Measurements from ENCODE around the gene SUN2. TPM values are rescaled to one million over a fixed set of nuclear protein-coding genes. Genes with fewer than 3 reads are reported as not detected.
A peak's percentile ranks its signal among the peaks of the same experiment; 100 is the strongest.

SUN2 gene
- total and polyA plus RNA-seq, 2 of the 4 experiments (the other 2 are of a cell fraction): 27.8 to 50.0 TPM

DNA sequence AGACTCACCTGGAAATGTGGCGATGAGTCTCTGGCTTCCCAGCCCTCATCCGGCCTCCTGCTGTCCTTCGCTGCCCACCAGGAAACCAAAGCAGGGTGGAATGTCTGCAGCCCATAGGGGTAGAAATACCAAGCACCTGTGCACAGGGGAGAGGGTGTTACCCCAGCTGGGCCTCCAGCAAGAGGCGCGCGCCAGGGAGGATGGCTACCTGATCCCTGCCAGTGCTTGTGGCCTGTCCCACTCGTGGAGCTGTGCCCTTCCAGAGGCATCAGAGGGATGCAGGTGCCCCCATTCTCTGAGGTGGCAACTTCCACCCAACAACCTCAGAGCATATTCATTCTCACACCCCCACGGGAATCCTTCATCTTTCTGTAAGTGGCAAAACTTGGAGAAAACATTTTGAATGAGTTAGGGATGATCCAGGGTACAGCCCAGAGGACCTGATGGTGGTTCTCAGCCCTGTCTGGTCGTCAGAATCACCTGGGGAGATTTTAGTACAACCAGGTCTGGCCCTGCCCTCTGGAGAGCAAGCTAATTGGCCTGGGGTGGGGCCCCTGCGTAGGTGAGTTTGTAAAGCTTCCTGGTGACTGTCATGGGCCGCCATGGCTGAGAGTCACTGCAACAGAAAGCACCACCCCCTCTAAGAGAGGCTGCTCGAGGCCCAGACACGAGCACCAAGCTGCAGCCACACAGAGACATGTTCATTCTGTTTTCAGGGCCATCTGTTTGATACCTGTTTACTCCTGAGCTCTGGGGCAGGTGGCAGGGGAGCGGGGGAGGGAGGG lies 9.9 kb downstream of the SUN2 start:
- TF ChIP-seq BHLHE40 (IDR thresholded peaks at IDR 0.05; ENCODE audit: low read depth, low read length): no peak
- H4K5ac ChIP-seq (ENCODE audit: low read depth, low read length): no peak overlapping the region
- H4K91ac ChIP-seq (ENCODE audit: insufficient read depth, low read depth, low read length): no peak overlapping the region
- no peak overlapping the region for H2AK5ac ChIP-seq (ENCODE audit: low read depth, low read length)
- no peaks in the 10 kb centered on the region for H3K9me3 ChIP-seq (ENCODE audit: control insufficient read depth, insufficient read depth, low read length)
- no peak overlapping the region for H2BK20ac ChIP-seq (ENCODE audit: low read depth, low read length)
- no peak overlapping the region for H3K4ac ChIP-seq (ENCODE audit: low read depth, low read length)
- no peak overlapping the region for H2BK5ac ChIP-seq (ENCODE audit: low read depth, low read length, poor library complexity, severe bottlenecking)
- H3K79me1 ChIP-seq (ENCODE audit: low read depth in 1 of 2, low read length in 2 of 2): peaks cover 9 to 35% of the 10 kb centered on the region in 2 experiments; a peak in 1 of 4 replicates
- POLR2A ChIA-PET (ENCODE audit: unreplicated experiment): no interaction called here
- intact Hi-C loops (cut with micrococcal nuclease): no loop called here
- no CpG with 5 or more reads among the region's 14 CpGs for WGBS, 2 experiments (ENCODE audit: extremely low coverage in 2 of 2, insufficient read length in 1 of 2)
- no peak overlapping the region for H3K56ac ChIP-seq (ENCODE audit: extremely low read depth, insufficient read depth, low read length)
- no peak overlapping the region for H3K23ac ChIP-seq (ENCODE audit: low read depth, low read length)
- no peak for DNase-seq
- H2BK15ac ChIP-seq (ENCODE audit: low read depth, low read length): no peak overlapping the region
- H2AFZ ChIP-seq (replicated peaks; ENCODE audit: low read length, poor library complexity): no peak overlapping the region
- H3K9me1 ChIP-seq (ENCODE audit: insufficient read depth, low read length): peaks cover 4% of the 10 kb centered on the region; the same call in 1 of the 2 replicates
- no peak overlapping the region for H3K4me3 ChIP-seq (ENCODE audit: insufficient read depth, low read depth, low read length)
- peak overlapping the region; percentile 28 for H2AK9ac ChIP-seq (replicated peaks; ENCODE audit: low read depth, low read length, poor library complexity)
- H3K18ac ChIP-seq (ENCODE audit: low read depth, low read length): no peak overlapping the region
- H2BK120ac ChIP-seq (ENCODE audit: low read depth, low read length): no peak overlapping the region
- H3K14ac ChIP-seq (replicated peaks; ENCODE audit: low read depth, low read length): no peak overlapping the region
- CTCF ChIA-PET: no interaction called here
- no peaks in the 10 kb centered on the region for H3K27me3 ChIP-seq (ENCODE audit: control insufficient read depth, insufficient read depth, low read length)
- H3K36me3 ChIP-seq (ENCODE audit: control insufficient read depth, insufficient read depth, low read length): peaks cover 66% of the 10 kb centered on the region
- dilution Hi-C loops (cut with HindIII; ENCODE audit: low sequenced_read_pairs, unreplicated experiment): no loop called here
- BruUV-seq (replicated peaks): no TSS peak
- no peak overlapping the region for H3K4me2 ChIP-seq (ENCODE audit: low read depth, low read length)
- no peak overlapping the region for H4K8ac ChIP-seq (ENCODE audit: low read depth in 2 of 2, low read length in 2 of 2)
- ATAC-seq (ENCODE audit: low read depth): no peak
- no peak overlapping the region for H3K9ac ChIP-seq (ENCODE audit: low read depth, low read length)
- in situ Hi-C loops (cut with MboI; ENCODE audit: low sequenced_read_pairs): no loop called here
- no peak overlapping the region for H3K27ac ChIP-seq (ENCODE audit: insufficient read depth, low read length)
- H4K20me1 ChIP-seq (ENCODE audit: insufficient read depth, low read length): no peaks in the 10 kb centered on the region
- peaks cover 1% of the 10 kb centered on the region; the same call in 1 of the 2 replicates for H3K4me1 ChIP-seq (ENCODE audit: control insufficient read depth, insufficient read depth, low read length)
